ENCODE data around the gene SLC1A3. TPM values are rescaled to one million over a fixed set of nuclear protein-coding genes. Genes with fewer than 3 reads are reported as not detected.
A peak's percentile ranks its signal among the peaks of the same experiment; 100 is the strongest.

SLC1A3 gene
- total and polyA plus RNA-seq, 2 donors (not counting 1 experiment from before 2014, with no cell fraction given), result 0.52 to 3.3 TPM

DNA sequence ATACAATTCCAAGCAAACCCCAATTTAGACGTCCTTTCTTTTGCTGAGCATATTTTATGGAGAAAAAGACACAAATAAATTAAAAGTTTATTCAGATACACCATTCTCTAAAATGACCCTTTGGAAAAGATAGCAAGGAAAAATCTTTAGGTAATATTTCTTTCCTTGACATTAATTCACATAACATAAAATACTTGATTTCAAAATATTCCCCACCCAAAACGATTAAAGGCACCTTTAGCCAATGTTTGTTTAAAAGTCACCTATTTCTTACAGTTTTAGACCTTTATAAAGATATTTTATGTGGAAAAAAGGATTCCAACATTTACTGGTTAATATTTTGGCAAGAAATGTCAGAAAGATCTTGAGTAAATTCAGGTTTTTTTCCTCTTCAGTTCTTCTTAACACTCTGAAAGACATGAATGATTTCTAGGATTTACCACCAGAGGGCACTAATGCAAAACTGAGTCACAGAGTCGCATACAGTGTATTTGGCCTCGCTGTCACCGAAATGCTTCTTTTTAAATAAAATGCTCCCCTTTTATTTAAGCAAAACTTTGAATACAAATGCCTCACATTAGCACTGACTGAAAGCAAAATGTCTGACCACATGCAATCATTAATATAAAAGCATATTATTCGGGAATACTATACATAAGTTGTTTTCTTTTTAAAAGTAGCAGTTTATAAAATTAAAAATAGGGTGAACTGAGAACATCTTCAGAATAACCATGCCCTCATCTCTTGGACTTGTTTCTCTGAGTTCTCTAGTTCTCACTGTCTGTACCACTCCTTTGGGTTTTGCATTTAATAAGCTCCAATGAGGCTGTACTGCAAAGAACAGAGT, 122.5 kb downstream of the SLC1A3 start:
- Histone ChIP-seq H3K36me3 (ENCODE audit: control insufficient read depth, insufficient read depth, low read length) (no peaks in the 10 kb centered on the region), H4K20me1 (ENCODE audit: control insufficient read depth, extremely low read depth, insufficient read depth, low read length) (no peaks in the 10 kb centered on the region), H3K79me2 (ENCODE audit: control insufficient read depth, insufficient read depth, low read length) (no peaks in the 10 kb centered on the region), H2AFZ (ENCODE audit: low read length) (no peak overlapping the region), H3K4me2 (ENCODE audit: extremely low read depth, insufficient read depth, low read length) (peak overlapping the region; percentile 29), H3K4me1 (ENCODE audit: control insufficient read depth, extremely low read depth, insufficient read depth, low read length) (no peaks in the 10 kb centered on the region), H3K9me3 (ENCODE audit: control insufficient read depth, insufficient read depth, low read depth, low read length) (no peaks in the 10 kb centered on the region), H3K9ac (ENCODE audit: insufficient read depth, low read length) (no peak overlapping the region), H3K4me3 (replicated peaks in 1 of 4; ENCODE audit: control extremely low read depth in 1 of 4, insufficient read depth in 1 of 4, low read depth in 3 of 4, low read length in 4 of 4) (no peak overlapping the region), H3K27ac (ENCODE audit: insufficient read depth, low read length) (no peak overlapping the region), H3K27me3 (ENCODE audit: control insufficient read depth, insufficient read depth, low read length) (peaks cover 2% of the 10 kb centered on the region)
- peak; percentile 56 to 79 for DNase-seq (ENCODE audit: low read depth in 2 of 2)
- TF ChIP-seq EZH2 (IDR thresholded peaks at IDR 0.05; ENCODE audit: low read length, missing control alignments), result no peak
- TF ChIP-seq, protein P1, sequence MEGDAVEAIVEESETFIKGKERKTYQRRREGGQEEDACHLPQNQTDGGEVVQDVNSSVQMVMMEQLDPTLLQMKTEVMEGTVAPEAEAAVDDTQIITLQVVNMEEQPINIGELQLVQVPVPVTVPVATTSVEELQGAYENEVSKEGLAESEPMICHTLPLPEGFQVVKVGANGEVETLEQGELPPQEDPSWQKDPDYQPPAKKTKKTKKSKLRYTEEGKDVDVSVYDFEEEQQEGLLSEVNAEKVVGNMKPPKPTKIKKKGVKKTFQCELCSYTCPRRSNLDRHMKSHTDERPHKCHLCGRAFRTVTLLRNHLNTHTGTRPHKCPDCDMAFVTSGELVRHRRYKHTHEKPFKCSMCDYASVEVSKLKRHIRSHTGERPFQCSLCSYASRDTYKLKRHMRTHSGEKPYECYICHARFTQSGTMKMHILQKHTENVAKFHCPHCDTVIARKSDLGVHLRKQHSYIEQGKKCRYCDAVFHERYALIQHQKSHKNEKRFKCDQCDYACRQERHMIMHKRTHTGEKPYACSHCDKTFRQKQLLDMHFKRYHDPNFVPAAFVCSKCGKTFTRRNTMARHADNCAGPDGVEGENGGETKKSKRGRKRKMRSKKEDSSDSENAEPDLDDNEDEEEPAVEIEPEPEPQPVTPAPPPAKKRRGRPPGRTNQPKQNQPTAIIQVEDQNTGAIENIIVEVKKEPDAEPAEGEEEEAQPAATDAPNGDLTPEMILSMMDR (conservative IDR thresholded peaks at IDR 0.05 in 1 of 2, IDR thresholded peaks at IDR 0.05 in 1 of 2; ENCODE audit: low read depth in 1 of 2, low read length in 2 of 2), result peak; percentile 61 to 68

- Histone ChIP-seq H3K27me3 (ENCODE audit: control insufficient read depth, insufficient read depth, low read length) (peaks cover 2% of the 10 kb centered on the region), H2AFZ (ENCODE audit: low read length) (no peak overlapping the region), H3K79me2 (ENCODE audit: control insufficient read depth, insufficient read depth, low read length) (no peaks in the 10 kb centered on the region), H3K4me1 (ENCODE audit: control insufficient read depth, extremely low read depth, insufficient read depth, low read length) (no peaks in the 10 kb centered on the region), H3K4me2 (ENCODE audit: extremely low read depth, insufficient read depth, low read length) (no peak overlapping the region), H3K4me3 (replicated peaks in 1 of 4; ENCODE audit: control extremely low read depth in 1 of 4, insufficient read depth in 1 of 4, low read depth in 3 of 4, low read length in 4 of 4) (no peak overlapping the region), H3K9me3 (ENCODE audit: control insufficient read depth, insufficient read depth, low read depth, low read length) (no peaks in the 10 kb centered on the region), H3K36me3 (ENCODE audit: control insufficient read depth, insufficient read depth, low read length) (no peaks in the 10 kb centered on the region), H4K20me1 (ENCODE audit: control insufficient read depth, extremely low read depth, insufficient read depth, low read length) (no peaks in the 10 kb centered on the region), H3K27ac (ENCODE audit: insufficient read depth, low read length) (no peak overlapping the region), H3K9ac (ENCODE audit: insufficient read depth, low read length) (no peak overlapping the region)
- DNase-seq (ENCODE audit: low read depth in 2 of 2), result no peak
- TF ChIP-seq, protein P1 (conservative IDR thresholded peaks at IDR 0.05 in 1 of 2, IDR thresholded peaks at IDR 0.05 in 1 of 2; ENCODE audit: low read depth in 1 of 2, low read length in 2 of 2), result no peak
- no peak for TF ChIP-seq EZH2 (IDR thresholded peaks at IDR 0.05; ENCODE audit: low read length, missing control alignments)
These were observed 124.3 kb downstream of the SLC1A3 start for GRCh38 chr5:36730537-36731216.

DNA sequence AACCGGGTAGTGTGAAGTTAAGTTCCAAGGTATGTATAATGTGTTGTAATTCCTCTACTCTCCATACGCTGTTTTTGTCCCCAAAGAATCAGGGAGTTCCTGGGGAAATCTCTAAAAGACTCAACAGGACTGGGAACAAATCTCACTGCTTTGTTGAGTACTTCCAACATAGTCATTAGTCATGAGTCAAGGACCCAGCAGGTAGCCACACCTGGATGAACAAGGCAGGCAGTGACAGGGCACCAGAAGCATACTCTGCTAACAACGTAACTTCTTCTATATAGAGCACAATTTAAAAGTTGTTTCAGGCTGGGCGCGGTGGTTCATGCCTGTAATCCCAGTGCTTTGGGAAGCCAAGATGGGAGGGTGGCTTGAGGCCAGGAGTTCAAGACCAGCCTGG, 126.8 kb downstream of the SLC1A3 start:
- Histone ChIP-seq H2AFZ (ENCODE audit: low read length) (no peak overlapping the region), H3K9me3 (ENCODE audit: control insufficient read depth, insufficient read depth, low read depth, low read length) (no peaks in the 10 kb centered on the region), H3K4me1 (ENCODE audit: control insufficient read depth, extremely low read depth, insufficient read depth, low read length) (no peaks in the 10 kb centered on the region), H3K27ac (ENCODE audit: insufficient read depth, low read length) (no peak overlapping the region), H3K9ac (ENCODE audit: insufficient read depth, low read length) (no peak overlapping the region), H3K27me3 (ENCODE audit: control insufficient read depth, insufficient read depth, low read length) (peaks cover 2% of the 10 kb centered on the region), H3K36me3 (ENCODE audit: control insufficient read depth, insufficient read depth, low read length) (no peaks in the 10 kb centered on the region), H4K20me1 (ENCODE audit: control insufficient read depth, extremely low read depth, insufficient read depth, low read length) (no peaks in the 10 kb centered on the region), H3K4me3 (replicated peaks in 1 of 4; ENCODE audit: control extremely low read depth in 1 of 4, insufficient read depth in 1 of 4, low read depth in 3 of 4, low read length in 4 of 4) (no peak overlapping the region), H3K4me2 (ENCODE audit: extremely low read depth, insufficient read depth, low read length) (no peak overlapping the region), H3K79me2 (ENCODE audit: control insufficient read depth, insufficient read depth, low read length) (no peaks in the 10 kb centered on the region)
- no peak for DNase-seq (ENCODE audit: low read depth in 2 of 2)
- no peak for TF ChIP-seq EZH2 (IDR thresholded peaks at IDR 0.05; ENCODE audit: low read length, missing control alignments)
- TF ChIP-seq, protein P1 (conservative IDR thresholded peaks at IDR 0.05 in 1 of 2, IDR thresholded peaks at IDR 0.05 in 1 of 2; ENCODE audit: low read depth in 1 of 2, low read length in 2 of 2), result no peak

Measured in fibroblast of lung (primary cell).